HUES48 (cell line): ENCODE data around the gene MISP.

Experiments used
- H3K27ac ChIP-seq: one replicate; pipeline ENCODE4 v1.7.0; 2013; ENCODE audit warnings: low read depth, low read length, inconsistent platforms
- H3K27me3 ChIP-seq: 2 replicates; pipeline ENCODE4 v1.6.1; 2013; ENCODE audit warnings: mild to moderate bottlenecking, low read length; ENCODE audit not compliant: control insufficient read depth, insufficient read depth
- H3K36me3 ChIP-seq: 2 replicates; pipeline ENCODE4 v1.6.1; 2013; ENCODE audit warnings: low read length; ENCODE audit not compliant: control insufficient read depth, insufficient read depth
- H3K4me1 ChIP-seq: 2 replicates; pipeline ENCODE4 v1.6.1; 2013; ENCODE audit warnings: mild to moderate bottlenecking, low read length; ENCODE audit not compliant: control insufficient read depth, insufficient read depth
- H3K4me3 ChIP-seq: 2 replicates; pipeline ENCODE4 v1.5.1; 2013; ENCODE audit warnings: mild to moderate bottlenecking, low read depth, low read length
- H3K9ac ChIP-seq: 2 replicates; pipeline ENCODE4 v1.6.1; 2013; ENCODE audit warnings: mild to moderate bottlenecking, low read depth, low read length, moderate library complexity
- H3K9me3 ChIP-seq: 2 replicates; pipeline ENCODE4 v1.6.1; 2013; ENCODE audit warnings: low read length; ENCODE audit not compliant: control insufficient read depth, insufficient read depth

MISP gene

GRCh38 chr19:782185-782877 lies 31.4 kb downstream of the MISP start:
- H3K9ac ChIP-seq, result peak overlapping the region; percentile 61
- peak overlapping the region; percentile 91 for H3K27ac ChIP-seq
- H3K9me3 ChIP-seq, result no peaks in the 10 kb centered on the region
- H3K4me3 ChIP-seq, result peak overlapping the region; percentile 49
- peaks cover 17% of the 10 kb centered on the region for H3K4me1 ChIP-seq
- H3K36me3 ChIP-seq, result no peaks in the 10 kb centered on the region
- no peaks in the 10 kb centered on the region for H3K27me3 ChIP-seq

- Histone ChIP-seq H3K9me3 (no peaks in the 10 kb centered on the region), H3K4me1 (peaks cover 17% of the 10 kb centered on the region), H3K27me3 (no peaks in the 10 kb centered on the region), H3K4me3 (peak overlapping the region; percentile 49), H3K9ac (peak overlapping the region; percentile 10; the same call in 1 of the 2 replicates), H3K27ac (peak overlapping the region; percentile 91), H3K36me3 (no peaks in the 10 kb centered on the region; the same call in 1 of the 2 replicates)
Measured at GRCh38 chr19:782878-783668, 32.2 kb downstream of the MISP start.

- H3K27ac ChIP-seq, result no peak overlapping the region
- H3K4me1 ChIP-seq, result peaks cover 28% of the 10 kb centered on the region
- no peak overlapping the region for H3K9ac ChIP-seq
- H3K36me3 ChIP-seq, result no peaks in the 10 kb centered on the region; the same call in 1 of the 2 replicates
- no peaks in the 10 kb centered on the region for H3K9me3 ChIP-seq
- H3K27me3 ChIP-seq, result no peaks in the 10 kb centered on the region
- no peak overlapping the region for H3K4me3 ChIP-seq
Measured at GRCh38 chr19:784541-784940, 33.6 kb downstream of the MISP start.

GRCh38 chr19:787536-787935 lies 36.6 kb downstream of the MISP start:
- H3K27me3 ChIP-seq, result no peaks in the 10 kb centered on the region
- H3K9ac ChIP-seq, result no peak overlapping the region
- no peak overlapping the region for H3K4me3 ChIP-seq
- no peaks in the 10 kb centered on the region; the same call in 1 of the 2 replicates for H3K36me3 ChIP-seq
- peaks cover 31% of the 10 kb centered on the region for H3K4me1 ChIP-seq
- no peaks in the 10 kb centered on the region for H3K9me3 ChIP-seq
- H3K27ac ChIP-seq, result no peak overlapping the region

- no peak overlapping the region for H3K9ac ChIP-seq
- H3K36me3 ChIP-seq, result no peaks in the 10 kb centered on the region; the same call in 1 of the 2 replicates
- H3K9me3 ChIP-seq, result no peaks in the 10 kb centered on the region
- no peak overlapping the region for H3K4me3 ChIP-seq
- peaks cover 22% of the 10 kb centered on the region for H3K4me1 ChIP-seq
- H3K27me3 ChIP-seq, result no peaks in the 10 kb centered on the region
- peak overlapping the region; percentile 62 for H3K27ac ChIP-seq
Measured at GRCh38 chr19:788686-788982, 37.7 kb downstream of the MISP start.

GRCh38 chr19:788983-789700 lies 38.2 kb downstream of the MISP start:
- H3K4me3 ChIP-seq, result no peak overlapping the region
- peak overlapping the region; percentile 62 for H3K27ac ChIP-seq
- H3K4me1 ChIP-seq, result peaks cover 22% of the 10 kb centered on the region
- no peaks in the 10 kb centered on the region for H3K27me3 ChIP-seq
- peak overlapping the region; percentile 5; the same call in 1 of the 2 replicates for H3K9ac ChIP-seq
- no peaks in the 10 kb centered on the region for H3K9me3 ChIP-seq
- H3K36me3 ChIP-seq, result no peaks in the 10 kb centered on the region; the same call in 1 of the 2 replicates

GRCh38 chr19:789701-790060 lies 38.8 kb downstream of the MISP start:
- Histone ChIP-seq H3K9me3 (no peaks in the 10 kb centered on the region), H3K27ac (peak overlapping the region; percentile 62), H3K4me3 (no peak overlapping the region), H3K36me3 (no peaks in the 10 kb centered on the region; the same call in 1 of the 2 replicates), H3K4me1 (peaks cover 22% of the 10 kb centered on the region), H3K27me3 (no peaks in the 10 kb centered on the region), H3K9ac (peak overlapping the region; percentile 5; the same call in 1 of the 2 replicates)

GRCh38 chr19:791007-791566 lies 40.2 kb downstream of the MISP start:
- H3K36me3 ChIP-seq, result no peaks in the 10 kb centered on the region; the same call in 1 of the 2 replicates
- no peaks in the 10 kb centered on the region for H3K9me3 ChIP-seq
- no peak overlapping the region for H3K27ac ChIP-seq
- H3K27me3 ChIP-seq, result no peaks in the 10 kb centered on the region
- peaks cover 22% of the 10 kb centered on the region for H3K4me1 ChIP-seq
- H3K9ac ChIP-seq, result no peak overlapping the region
- no peak overlapping the region for H3K4me3 ChIP-seq

- H3K4me3 ChIP-seq, result no peak overlapping the region
Measured at GRCh38 chr19:791567-792305, 40.8 kb downstream of the MISP start.

GRCh38 chr19:792306-792885 lies 41.5 kb downstream of the MISP start:
- Histone ChIP-seq H3K27me3 (no peaks in the 10 kb centered on the region), H3K9me3 (no peaks in the 10 kb centered on the region), H3K9ac (no peak overlapping the region), H3K36me3 (no peaks in the 10 kb centered on the region; the same call in 1 of the 2 replicates), H3K4me1 (peaks cover 22% of the 10 kb centered on the region), H3K27ac (no peak overlapping the region), H3K4me3 (no peak overlapping the region)

More at GRCh38 chr19:791567-792305, 40.8 kb downstream of the MISP start:
- H3K9ac ChIP-seq, result no peak overlapping the region
- H3K27ac ChIP-seq, result no peak overlapping the region
- H3K36me3 ChIP-seq, result no peaks in the 10 kb centered on the region; the same call in 1 of the 2 replicates
- no peaks in the 10 kb centered on the region for H3K9me3 ChIP-seq
- no peaks in the 10 kb centered on the region for H3K27me3 ChIP-seq
- H3K4me1 ChIP-seq, result peaks cover 22% of the 10 kb centered on the region
